CD4-positive, alpha-beta T cell (primary cell): ENCODE measurements around the gene DRAXIN. TPM values are rescaled to one million over a fixed set of nuclear protein-coding genes. Genes with fewer than 3 reads are reported as not detected.

ENCODE experiments used
- ATAC-seq: fragments of 200-7000 bp; cut with Tn5 transposase; one replicate; pipeline ENCODE4 v1.10.0; 2022; ENCODE audit warnings: mild to moderate bottlenecking; ENCODE audit not compliant: poor library complexity
- CTCF ChIA-PET: fragments of 350-600 bp; sonication (Branson Sonifier 250); formaldehyde crosslinking; loops from one replicate; lab custom pipeline; 2021; ENCODE audit warnings: antibody characterized with exemption, inconsistent platforms; lab: Charles Lee
- POLR2A ChIA-PET: fragments of 350-600 bp; sonication (Branson Sonifier 250); formaldehyde crosslinking; loops from one replicate; lab custom pipeline; 2021; ENCODE audit warnings: antibody characterized with exemption, inconsistent platforms; lab: Charles Lee
- DNase-seq, 14 experiments: peaks; one replicate each; pipeline ENCODE4 v3.0.0-alpha.2; 2013 to 2020; ENCODE audit warnings: mixed read lengths in 2 of 14
- H3K27ac ChIP-seq, 2 donors: one replicate each; pipeline versions ENCODE4 v1.5.1 to v1.7.0; 2013; ENCODE audit warnings: low read length in 2 of 2, low read depth in 1 of 2, mild to moderate bottlenecking in 1 of 2
- H3K27me3 ChIP-seq, 2 experiments: 1 replicate in 1 of 2; 2 replicates in 1 of 2; pipeline versions ENCODE4 v1.6.1 to v1.7.0; 2013; ENCODE audit warnings: low read length in 2 of 2, control low read depth in 1 of 2, mild to moderate bottlenecking in 1 of 2, moderate library complexity in 1 of 2; ENCODE audit not compliant: insufficient read depth in 2 of 2, control insufficient read depth in 1 of 2
- H3K36me3 ChIP-seq: one replicate; pipeline ENCODE4 v1.6.1; 2013; ENCODE audit warnings: low read length, control low read depth; ENCODE audit not compliant: insufficient read depth
- H3K4me1 ChIP-seq: one replicate; pipeline ENCODE4 v1.6.1; 2013; ENCODE audit warnings: low read length, control low read depth; ENCODE audit not compliant: insufficient read depth
- H3K4me3 ChIP-seq: one replicate; pipeline ENCODE4 v1.5.1; 2013; ENCODE audit warnings: mild to moderate bottlenecking, low read length, moderate library complexity
- H3K9me3 ChIP-seq, 2 experiments: 1 replicate in 1 of 2; 2 replicates in 1 of 2; pipeline versions ENCODE4 v1.6.1 to v1.7.0; 2013; ENCODE audit warnings: low read length in 2 of 2, mild to moderate bottlenecking in 2 of 2, control low read depth in 1 of 2, moderate library complexity in 1 of 2; ENCODE audit not compliant: control insufficient read depth in 1 of 2, insufficient read depth in 1 of 2
- H3K27ac Mint-ChIP-seq: one replicate; pipeline ENCODE4 v1.8.0; 2020; ENCODE audit warnings: mixed read lengths
- H3K27me3 Mint-ChIP-seq: one replicate; pipeline ENCODE4 v1.8.0; 2021; ENCODE audit warnings: mixed read lengths
- H3K36me3 Mint-ChIP-seq: one replicate; pipeline ENCODE4 v1.8.0; 2021; ENCODE audit warnings: low read depth, mixed read lengths
- H3K4me1 Mint-ChIP-seq: one replicate; pipeline ENCODE4 v1.8.0; 2021; ENCODE audit warnings: low read depth, mixed read lengths
- H3K4me3 Mint-ChIP-seq: one replicate; pipeline ENCODE4 v1.8.0; 2020; ENCODE audit warnings: mild to moderate bottlenecking, mixed read lengths
- H3K9me3 Mint-ChIP-seq: one replicate; pipeline ENCODE4 v1.8.0; 2020; ENCODE audit warnings: mixed read lengths
- CTCF ChIP-seq: fragments of 200-600 bp; IDR thresholded peaks from one replicate; pipeline ENCODE4 v1.8.0; 2022; ENCODE audit warnings: antibody characterized with exemption, mild to moderate bottlenecking
- intact Hi-C, 2 experiments: fragments of 100-400 bp; cut with DNase I in 1 of 2; cut with micrococcal nuclease in 1 of 2; formaldehyde crosslinking; loops; one replicate each; pipeline versions ENCODE4 v1.15.1 to v1.9.0; 2023 to 2025; cut with DNase I, micrococcal nuclease
- total RNA-seq, 174 experiments: library from RNA in 2 of 174; stranded (reverse) in 2 of 174; gene quantifications; one replicate each; pipeline ENCODE4 v1.2.3 and lab custom pipeline; 2021 to 2026

Gene DRAXIN
- total RNA-seq, 2 experiments from 2014 or later, result 0.05 to 0.08 TPM

- Histone ChIP-seq H3K4me3 (peak overlapping the region; percentile 34), H3K9me3 (no peaks in the 10 kb centered on the region), H3K36me3 (no peaks in the 10 kb centered on the region), H3K4me1 (peaks cover 55% of the 10 kb centered on the region), H3K27me3 (no peaks in the 10 kb centered on the region), H3K27ac (peak overlapping the region; percentile 24 to 35)
- Mint-ChIP-seq H3K4me3 (peak overlapping the region; percentile 92), H3K27ac (peak overlapping the region; percentile 81), H3K4me1 (peaks cover 51% of the 10 kb centered on the region), H3K36me3 (no peaks in the 10 kb centered on the region), H3K9me3 (no peaks in the 10 kb centered on the region), H3K27me3 (no peaks in the 10 kb centered on the region)
- ChIA-PET POLR2A (interaction anchor here (0.6 to 2.4 kb wide), 12 partner anchors 9 to 430 kb away, joined by 3 to 30 read pairs (median 5); partner anchors contain the start of genes CLCN6, FBXO2, FBXO44 and FBXO6), CTCF (interaction anchor here (0.9 to 2.0 kb wide), 3 partner anchors 11 to 88 kb away, joined by 3 to 7 read pairs (median 4); no protein-coding TSS in a partner anchor)
- peak in 9 of 14 experiments; percentile 11 to 82 (median 39) for DNase-seq
- peak; percentile 83 for ATAC-seq
- intact Hi-C loops, result loop anchor here in 1 of 2 experiments (5.0 kb wide), 2 partner anchors 48 to 628 kb away; partner anchors contain the start of gene MAD2L2
- TF ChIP-seq CTCF, result no peak
Measured at GRCh38 chr1:11730429-11730891, 39.0 kb downstream of the DRAXIN start.

GRCh38 chr1:11731691-11732283 lies 40.3 kb downstream of the DRAXIN start:
- CTCF ChIA-PET, result interaction anchor here (1.7 to 2.0 kb wide), 2 partner anchors 12 to 86 kb away, joined by 4 to 7 read pairs; no protein-coding TSS in a partner anchor
- peak overlapping the region in 1 of 2 donors; percentile 10 for H3K27ac ChIP-seq
- Mint-ChIP-seq H3K4me1 (peaks cover 52% of the 10 kb centered on the region), H3K9me3 (no peaks in the 10 kb centered on the region), H3K27me3 (no peaks in the 10 kb centered on the region), H3K4me3 (peak overlapping the region; percentile 92), H3K27ac (peak overlapping the region; percentile 81), H3K36me3 (no peaks in the 10 kb centered on the region)
- H3K27me3 ChIP-seq, result no peaks in the 10 kb centered on the region
- no peak for ATAC-seq
- no peak for TF ChIP-seq CTCF
- H3K4me3 ChIP-seq, result peak overlapping the region; percentile 42
- H3K9me3 ChIP-seq, result no peaks in the 10 kb centered on the region
- POLR2A ChIA-PET, result interaction anchor here (1.4 to 2.0 kb wide), 3 partner anchors 13 to 176 kb away, joined by 3 to 30 read pairs (median 7); partner anchors contain the start of genes FBXO2 and FBXO44
- H3K4me1 ChIP-seq, result peaks cover 62% of the 10 kb centered on the region
- intact Hi-C loops, result loop anchor here in 1 of 2 experiments (5.0 kb wide), 2 partner anchors 49 to 629 kb away; partner anchors contain the start of gene MAD2L2
- DNase-seq, result peak in 6 of 14 experiments; percentile 17 to 57 (median 43)
- H3K36me3 ChIP-seq, result no peaks in the 10 kb centered on the region

- H3K27me3 Mint-ChIP-seq, result no peaks in the 10 kb centered on the region
- no peak for ATAC-seq
- POLR2A ChIA-PET, result interaction anchor here (1.1 kb wide), 1 partner anchor 70 kb away, joined by 6 read pairs; no protein-coding TSS in a partner anchor
- CTCF ChIA-PET, result interaction anchor here (1.3 kb wide), 1 partner anchor 14 kb away, joined by 4 read pairs; no protein-coding TSS in a partner anchor
- H3K27me3 ChIP-seq, result no peaks in the 10 kb centered on the region
- TF ChIP-seq CTCF, result no peak
- peaks cover 68% of the 10 kb centered on the region for H3K4me1 Mint-ChIP-seq
- peak overlapping the region; percentile 15 for H3K4me3 Mint-ChIP-seq
- no peak for DNase-seq
- H3K27ac Mint-ChIP-seq, result peak overlapping the region; percentile 69
- H3K36me3 ChIP-seq, result no peaks in the 10 kb centered on the region
- H3K4me3 ChIP-seq, result no peak overlapping the region
- intact Hi-C loops, result loop anchor here in 1 of 2 experiments (5.0 kb wide), 2 partner anchors 51 to 631 kb away; partner anchors contain the start of gene MAD2L2
- no peaks in the 10 kb centered on the region for H3K9me3 Mint-ChIP-seq
- no peaks in the 10 kb centered on the region for H3K9me3 ChIP-seq
- H3K27ac ChIP-seq, result no peak overlapping the region
- peaks cover 72% of the 10 kb centered on the region for H3K4me1 ChIP-seq
- H3K36me3 Mint-ChIP-seq, result no peaks in the 10 kb centered on the region
Measured at GRCh38 chr1:11733306-11733705, 41.8 kb downstream of the DRAXIN start.
